OCI-LY3 (cell line): Measurements from ENCODE around the gene PIGW.

Experiments used
- CTCF ChIP-seq: fragments of 200-600, 300-600 bp; sonication (generic); IDR thresholded peaks from 2 replicates; pipeline ENCODE4 v1.5.1; 2014; ENCODE audit warnings: antibody characterized with exemption, low read length, low read depth
- EZH2phosphoT487 ChIP-seq: fragments of 200-600 bp; shearing (Covaris generic); IDR thresholded peaks from 2 replicates; pipeline ENCODE4 v1.6.1; 2018; ENCODE audit warnings: antibody characterized with exemption, mixed run types, low read depth

DNA sequence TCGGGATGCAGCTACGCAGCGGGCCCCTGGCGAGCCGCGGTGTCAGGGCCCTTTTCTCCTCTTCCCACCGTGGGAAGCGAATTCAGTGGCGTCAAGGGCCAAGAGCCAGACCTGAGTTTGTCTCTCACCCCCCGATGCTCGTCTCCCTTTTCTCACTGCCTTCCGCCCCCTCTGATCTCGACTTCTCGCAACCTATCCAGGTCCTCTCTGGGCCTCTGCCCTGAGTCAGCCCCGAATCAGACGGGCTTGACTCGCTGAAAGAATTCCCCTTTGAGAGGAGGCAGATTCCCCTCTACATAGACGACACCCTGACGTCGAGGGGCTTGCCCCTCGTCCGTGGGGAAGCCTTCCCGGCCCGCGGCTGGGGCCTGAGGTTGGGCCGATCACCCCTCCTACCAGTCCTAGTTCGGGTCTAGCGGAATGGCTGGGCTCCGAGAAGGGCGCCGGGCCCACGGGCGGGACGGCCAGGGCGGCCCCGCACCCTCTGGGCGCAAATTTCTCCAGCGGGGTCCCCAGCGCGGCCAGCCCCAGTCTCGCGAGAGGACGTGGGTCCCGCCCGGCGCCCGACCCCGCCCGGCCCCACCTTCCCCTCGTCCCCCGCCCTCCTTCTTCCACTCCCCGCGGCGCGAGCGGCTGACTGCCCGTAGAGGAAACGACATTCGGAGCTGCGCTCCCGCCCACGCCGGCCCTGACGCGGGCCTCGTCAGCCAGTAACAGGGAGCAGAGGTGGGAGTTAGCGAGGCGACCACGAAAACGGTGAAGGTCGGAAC is 9.7 kb downstream of the PIGW start, which contains the start of gene GGNBP2:
- no peak for TF ChIP-seq CTCF
- no peak for TF ChIP-seq EZH2phosphoT487
